Hepatocyte (in vitro differentiated cells): ENCODE data around the gene RPS6KA5. TPM values are rescaled to one million over a fixed set of nuclear protein-coding genes. Genes with fewer than 3 reads are reported as not detected.
"Not testable (repeated sequence)": the region's sequence is repeated elsewhere in the genome, so short reads cannot be mapped to it uniquely, and the experiment has no call there.

Source experiments
- DNase-seq: peaks from one replicate; pipeline ENCODE4 v3.0.0-alpha.2; 2016; ENCODE audit warnings: low spot score
- H2AFZ ChIP-seq: fragments of 200-600 bp; sonication (generic); 2 replicates; pipeline ENCODE4 v1.6.0; 2016; ENCODE audit warnings: antibody characterized with exemption, mild to moderate bottlenecking
- H3K27ac ChIP-seq: fragments of 200-600 bp; sonication (generic); 2 replicates; pipeline ENCODE4 v1.5.1; 2016; ENCODE audit warnings: mild to moderate bottlenecking
- H3K27me3 ChIP-seq: fragments of 200-600 bp; sonication (generic); 2 replicates; pipeline ENCODE4 v1.6.1; 2016
- H3K36me3 ChIP-seq: fragments of 200-600 bp; sonication (generic); replicated peaks from 2 replicates; pipeline ENCODE4 v1.5.1; 2016; ENCODE audit warnings: low read depth; ENCODE audit not compliant: insufficient read depth
- H3K4me1 ChIP-seq: fragments of 200-600 bp; sonication (generic); 2 replicates; pipeline ENCODE4 v1.5.1; 2016; ENCODE audit warnings: mild to moderate bottlenecking, moderate library complexity; ENCODE audit not compliant: insufficient read depth
- H3K4me2 ChIP-seq: fragments of 200-600 bp; sonication (generic); 2 replicates; pipeline ENCODE4 v1.6.0; 2016
- H3K4me3 ChIP-seq: fragments of 200-600 bp; sonication (generic); 2 replicates; pipeline ENCODE4 v1.5.1; 2016; ENCODE audit warnings: mild to moderate bottlenecking
- H3K79me2 ChIP-seq: fragments of 200-600 bp; sonication (generic); 2 replicates; pipeline ENCODE4 v1.6.0; 2017; ENCODE audit warnings: mild to moderate bottlenecking
- H3K9me2 ChIP-seq: fragments of 200-600 bp; sonication (generic); replicated peaks from 2 replicates; pipeline ENCODE4 v1.6.0; 2017; ENCODE audit warnings: mild to moderate bottlenecking; ENCODE audit not compliant: insufficient read depth
- H3K9me3 ChIP-seq: fragments of 200-600 bp; sonication (generic); 2 replicates; pipeline ENCODE4 v1.5.1; 2016; ENCODE audit warnings: low read depth, mild to moderate bottlenecking
- H4K20me1 ChIP-seq: fragments of 200-600 bp; sonication (generic); 2 replicates; pipeline ENCODE4 v1.6.0; 2016; ENCODE audit warnings: mild to moderate bottlenecking; ENCODE audit not compliant: insufficient read depth, poor library complexity, severe bottlenecking
- CTCF ChIP-seq: fragments of 200-600 bp; sonication (generic); IDR thresholded peaks from 2 replicates; pipeline ENCODE4 v1.5.1; 2016; ENCODE audit warnings: antibody characterized with exemption, mild to moderate bottlenecking; ENCODE audit not compliant: poor library complexity
- EZH2 ChIP-seq: fragments of 200-600 bp; sonication (generic); IDR thresholded peaks from 2 replicates; pipeline ENCODE4 v1.6.1; 2016; ENCODE audit warnings: antibody characterized with exemption, mild to moderate bottlenecking, borderline replicate concordance
- EZH2phosphoT487 ChIP-seq: fragments of 200-600 bp; sonication (generic); IDR thresholded peaks from one replicate; pipeline ENCODE4 v1.6.1; 2018; ENCODE audit warnings: antibody characterized with exemption, mild to moderate bottlenecking, low read depth, moderate library complexity; ENCODE audit not compliant: unreplicated experiment, severe bottlenecking
- WGBS: methylation state at CpG from one replicate; pipeline ENCODE4 v1.1.6; 2016; ENCODE audit warnings: low lambda C conversion rate; ENCODE audit errors: missing lambda C conversion rate; 5-methylcytosine and 5-hydroxymethylcytosine counted together
- polyA plus RNA-seq: library from polyadenylated mRNA; unstranded; fragments of >200 nt; fragmentation: Nextera tagmentation; extraction: Ambion mirVana; gene quantifications from 2 replicates; pipeline ENCODE4 v1.2.1, GENCODE V29; 2016
- total RNA-seq: library from RNA; depleted of rRNA; stranded (reverse); fragments of >200 nt; gene quantifications from 2 replicates; pipeline ENCODE4 v1.2.3, GENCODE V29; 2014

RPS6KA5 gene
- total and polyA plus RNA-seq, 2 experiments from 2014 or later = 4.8 to 6.3 TPM

GRCh38 chr14:91100102-91100501, 39.7 kb upstream of the RPS6KA5 start:
- 92% methylated on average over 5 of the region's 5 CpGs for WGBS
- no peak for DNase-seq
- Histone ChIP-seq H3K36me3 (no peaks in the 10 kb centered on the region), H3K4me3 (no peak overlapping the region), H3K79me2 (no peaks in the 10 kb centered on the region), H4K20me1 (no peaks in the 10 kb centered on the region), H3K27ac (no peak overlapping the region), H3K4me2 (no peak overlapping the region), H2AFZ (no peak overlapping the region), H3K27me3 (no peaks in the 10 kb centered on the region), H3K4me1 (no peaks in the 10 kb centered on the region), H3K9me2 (no peaks in the 10 kb centered on the region), H3K9me3 (no peaks in the 10 kb centered on the region)
- TF ChIP-seq EZH2phosphoT487 (no peak), CTCF (no peak), EZH2 (no peak)

- Histone ChIP-seq H4K20me1 (no peaks in the 10 kb centered on the region), H2AFZ (no peak overlapping the region), H3K79me2 (no peaks in the 10 kb centered on the region), H3K4me3 (no peak overlapping the region), H3K4me2 (no peak overlapping the region), H3K9me3 (no peaks in the 10 kb centered on the region), H3K4me1 (no peaks in the 10 kb centered on the region), H3K27me3 (no peaks in the 10 kb centered on the region), H3K36me3 (no peaks in the 10 kb centered on the region), H3K9me2 (no peaks in the 10 kb centered on the region), H3K27ac (no peak overlapping the region)
- 91% methylated on average over 3 of the region's 3 CpGs for WGBS
- TF ChIP-seq EZH2 = no peak
- TF ChIP-seq EZH2phosphoT487 = no peak
- no peak for TF ChIP-seq CTCF
- DNase-seq = no peak
These were observed 38.1 kb upstream of the RPS6KA5 start for GRCh38 chr14:91098591-91098990.

- not testable (repeated sequence) for H3K9me2 ChIP-seq
These were observed 37.2 kb upstream of the RPS6KA5 start for GRCh38 chr14:91097657-91098056.

GRCh38 chr14:91095178-91095577, 34.7 kb upstream of the RPS6KA5 start:
- 90% methylated on average over 8 of the region's 8 CpGs for WGBS
- no peak for DNase-seq
- Histone ChIP-seq H3K79me2 (no peaks in the 10 kb centered on the region), H3K9me2 (no peaks in the 10 kb centered on the region), H3K4me3 (no peak overlapping the region), H3K9me3 (no peaks in the 10 kb centered on the region), H3K4me2 (no peak overlapping the region), H3K36me3 (no peaks in the 10 kb centered on the region), H3K27me3 (no peaks in the 10 kb centered on the region), H3K4me1 (no peaks in the 10 kb centered on the region), H3K27ac (no peak overlapping the region), H2AFZ (no peak overlapping the region), H4K20me1 (no peaks in the 10 kb centered on the region)
- TF ChIP-seq EZH2 = no peak
- TF ChIP-seq CTCF = no peak
- TF ChIP-seq EZH2phosphoT487 = no peak

More at GRCh38 chr14:91097657-91098056, 37.2 kb upstream of the RPS6KA5 start:
- not testable (repeated sequence) for H3K9me3 ChIP-seq, H3K27ac ChIP-seq, H3K4me1 ChIP-seq, H3K79me2 ChIP-seq, H3K4me2 ChIP-seq, H2AFZ ChIP-seq, H3K36me3 ChIP-seq, DNase-seq, H3K27me3 ChIP-seq, H4K20me1 ChIP-seq, H3K4me3 ChIP-seq
- WGBS = 97% methylated on average over 5 of the region's 5 CpGs
